ENCODE measurements around the gene DHRS4. TPM values are rescaled to one million over a fixed set of nuclear protein-coding genes. Genes with fewer than 3 reads are reported as not detected.
A peak's percentile ranks its signal among the peaks of the same experiment; 100 is the strongest.
"Not testable (repeated sequence)": the region's sequence is repeated elsewhere in the genome, so short reads cannot be mapped to it uniquely, and the experiment has no call there.

The DHRS4 gene
- total RNA-seq, 5 donors from 2014 or later (not counting 1 experiment from before 2014, with no cell fraction given): 11.1 to 21.4 (median 17.5) TPM

- H3K27me3 Mint-ChIP-seq: no peaks in the 10 kb centered on the region
- no peaks in the 10 kb centered on the region for H3K9me3 ChIP-seq
- H3K27me3 ChIP-seq (replicated peaks in 1 of 2; ENCODE audit: control insufficient read depth in 2 of 2, extremely low read depth in 1 of 2, insufficient read depth in 2 of 2, low read length in 1 of 2): no peaks in the 10 kb centered on the region
- peak overlapping the region; percentile 87 to 90 for H3K27ac Mint-ChIP-seq
- no peak overlapping the region for H3K4me3 ChIP-seq (ENCODE audit: control insufficient read depth in 1 of 2, extremely low read depth in 1 of 2, low read length in 1 of 2)
- no peaks in the 10 kb centered on the region for H3K9me3 Mint-ChIP-seq
- H3K27ac ChIP-seq (ENCODE audit: low read length): no peak overlapping the region
- peaks cover 40 to 48% (median 43%) of the 10 kb centered on the region in 3 donors for H3K4me1 Mint-ChIP-seq
- peaks cover 0 to 22% of the 10 kb centered on the region in 2 experiments for H3K4me1 ChIP-seq (ENCODE audit: control insufficient read depth in 1 of 2, extremely low read depth in 1 of 2, insufficient read depth in 2 of 2, low read length in 2 of 2)
- H3K36me3 ChIP-seq (ENCODE audit: control insufficient read depth in 2 of 2, extremely low read depth in 1 of 2, insufficient read depth in 1 of 2, low read length in 1 of 2): peaks cover 0 to 3% of the 10 kb centered on the region in 2 donors
- ATAC-seq (replicated peaks in 1 of 4) (no peak), DNase-seq (no peak)
- peak overlapping the region in 1 of 3 donors; percentile 3 for H3K4me3 Mint-ChIP-seq
- CTCF ChIA-PET: interaction anchor here (0.6 to 1.0 kb wide), 2 partner anchors 59 to 79 kb away, joined by 4 to 5 read pairs; no protein-coding TSS in a partner anchor
- POLR2A ChIA-PET: no interaction called here
- 22% methylated on average over 1 of the region's 2 CpGs for WGBS (ENCODE audit: insufficient coverage)
- H3K36me3 Mint-ChIP-seq: no peaks in the 10 kb centered on the region
These were observed 57.5 kb downstream of the DHRS4 start for GRCh38 chr14:24011051-24011450.

- Mint-ChIP-seq H3K4me1 (peaks cover 35 to 45% (median 39%) of the 10 kb centered on the region in 3 donors), H3K27ac (peak overlapping the region; percentile 19 to 62)
- H3K36me3 Mint-ChIP-seq; ATAC-seq (replicated peaks in 1 of 4); H3K9me3 ChIP-seq; H3K9me3 Mint-ChIP-seq; H3K4me3 Mint-ChIP-seq; H3K27me3 ChIP-seq (replicated peaks in 1 of 2; ENCODE audit: control insufficient read depth in 2 of 2, extremely low read depth in 1 of 2, insufficient read depth in 2 of 2, low read length in 1 of 2); H3K36me3 ChIP-seq (ENCODE audit: control insufficient read depth in 2 of 2, extremely low read depth in 1 of 2, insufficient read depth in 1 of 2, low read length in 1 of 2); H3K27ac ChIP-seq (ENCODE audit: low read length); H3K4me3 ChIP-seq (ENCODE audit: control insufficient read depth in 1 of 2, extremely low read depth in 1 of 2, low read length in 1 of 2); POLR2A ChIA-PET; H3K27me3 Mint-ChIP-seq; DNase-seq: not testable (repeated sequence)
- CTCF ChIA-PET: interaction anchor here (0.6 to 1.0 kb wide), 2 partner anchors 96 to 422 kb away, joined by 3 to 4 read pairs; no protein-coding TSS in a partner anchor
- 100% methylated on average over 2 of the region's 4 CpGs for WGBS (ENCODE audit: insufficient coverage)
- peaks cover 0 to 14% of the 10 kb centered on the region in 2 experiments for H3K4me1 ChIP-seq (ENCODE audit: control insufficient read depth in 1 of 2, extremely low read depth in 1 of 2, insufficient read depth in 2 of 2, low read length in 2 of 2)
These were observed 59.2 kb downstream of the DHRS4 start for GRCh38 chr14:24012726-24013273.

- H3K4me3 ChIP-seq (ENCODE audit: control insufficient read depth in 1 of 2, extremely low read depth in 1 of 2, low read length in 1 of 2): no peak overlapping the region
- no peak overlapping the region for H3K27ac Mint-ChIP-seq
- no peaks in the 10 kb centered on the region for H3K27me3 ChIP-seq (replicated peaks in 1 of 2; ENCODE audit: control insufficient read depth in 2 of 2, extremely low read depth in 1 of 2, insufficient read depth in 2 of 2, low read length in 1 of 2)
- H3K4me1 Mint-ChIP-seq: peaks cover 24 to 34% (median 28%) of the 10 kb centered on the region in 3 donors
- H3K4me1 ChIP-seq (ENCODE audit: control insufficient read depth in 1 of 2, extremely low read depth in 1 of 2, insufficient read depth in 2 of 2, low read length in 2 of 2): peaks cover 0 to 14% of the 10 kb centered on the region in 2 experiments
- H3K27ac ChIP-seq (ENCODE audit: low read length): no peak overlapping the region
- no peak overlapping the region for H3K4me3 Mint-ChIP-seq
- H3K9me3 Mint-ChIP-seq: peaks cover 0 to under 1% (median 0%) of the 10 kb centered on the region in 3 donors
- no peaks in the 10 kb centered on the region for H3K9me3 ChIP-seq
- DNase-seq: peak in 33 of 35 experiments; percentile 9 to 85 (median 35)
- ChIA-PET POLR2A (no interaction called here), CTCF (interaction anchor here in 1 of 2 donors (1.0 to 1.3 kb wide), 2 partner anchors 95 kb away, joined by 3 to 4 read pairs; no protein-coding TSS in a partner anchor)
- H3K27me3 Mint-ChIP-seq: peaks cover 4 to 5% of the 10 kb centered on the region in 2 donors
- WGBS (ENCODE audit: insufficient coverage): 0% methylated on average over 5 of the region's 12 CpGs
- H3K36me3 Mint-ChIP-seq: no peaks in the 10 kb centered on the region
- ATAC-seq (replicated peaks in 1 of 4): peak; percentile 83 to 93 (median 88)
- H3K36me3 ChIP-seq (ENCODE audit: control insufficient read depth in 2 of 2, extremely low read depth in 1 of 2, insufficient read depth in 1 of 2, low read length in 1 of 2): peaks cover 0 to 3% of the 10 kb centered on the region in 2 donors
These were observed 60.3 kb downstream of the DHRS4 start for GRCh38 chr14:24013654-24014514.

GRCh38 chr14:24015745-24016144, 62.2 kb downstream of the DHRS4 start:
- H3K36me3 ChIP-seq (ENCODE audit: control insufficient read depth in 2 of 2, extremely low read depth in 1 of 2, insufficient read depth in 1 of 2, low read length in 1 of 2); H3K9me3 ChIP-seq; H3K27me3 Mint-ChIP-seq; H3K4me3 Mint-ChIP-seq; H3K4me1 ChIP-seq (ENCODE audit: control insufficient read depth in 1 of 2, extremely low read depth in 1 of 2, insufficient read depth in 2 of 2, low read length in 2 of 2); ATAC-seq (replicated peaks in 1 of 4); H3K36me3 Mint-ChIP-seq; H3K27ac ChIP-seq (ENCODE audit: low read length); H3K4me3 ChIP-seq (ENCODE audit: control insufficient read depth in 1 of 2, extremely low read depth in 1 of 2, low read length in 1 of 2); CTCF ChIA-PET; H3K27ac Mint-ChIP-seq; H3K9me3 Mint-ChIP-seq; H3K27me3 ChIP-seq (replicated peaks in 1 of 2; ENCODE audit: control insufficient read depth in 2 of 2, extremely low read depth in 1 of 2, insufficient read depth in 2 of 2, low read length in 1 of 2); DNase-seq: not testable (repeated sequence)
- WGBS (ENCODE audit: insufficient coverage): 100% methylated on average over 5 of the region's 6 CpGs
- peaks cover 6 to 16% (median 9%) of the 10 kb centered on the region in 3 donors for H3K4me1 Mint-ChIP-seq
- POLR2A ChIA-PET: interaction anchor here in 1 of 2 donors (0.6 kb wide), 1 partner anchor 17 kb away, joined by 3 read pairs; no protein-coding TSS in a partner anchor

Other genes with a start within 250 kb of the DHRS4 start
- 10 to 100 TPM; 14.0 to 21.9 (median 16.4) TPM for gene DHRS4L2, start 35.2 kb downstream of the DHRS4 start, total RNA-seq
- 1 to 10 TPM in 1 of 5 donors, under 1 TPM in 4; 0.38 to 1.9 (median 0.59) TPM for gene CARMIL3, start 98.2 kb downstream of the DHRS4 start, total RNA-seq
- gene CPNE6, start 117.8 kb downstream of the DHRS4 start, total RNA-seq: not detected
- gene PCK2, start 140.5 kb downstream of the DHRS4 start, total RNA-seq: 10 to 100 TPM; 11.8 to 35.5 (median 29.4) TPM
- gene DCAF11, start 161.0 kb downstream of the DHRS4 start, total RNA-seq: 10 to 100 TPM; 78.5 to 94.1 (median 89.6) TPM
- 1 to 10 TPM; 1.9 to 3.7 (median 3.4) TPM for gene NRL, start 161.2 kb downstream of the DHRS4 start, total RNA-seq
- 1 to 10 TPM; 2.5 to 3.5 (median 3.2) TPM for gene FITM1, start 176.9 kb downstream of the DHRS4 start, total RNA-seq
- gene PSME1, start 182.4 kb downstream of the DHRS4 start, total RNA-seq: 100 to 1,000 TPM; 221 to 291 (median 259) TPM
- gene EMC9, start 187.8 kb downstream of the DHRS4 start, total RNA-seq: 10 to 100 TPM in 3 of 5 donors, 1 to 10 TPM in 2; 9.3 to 29.8 (median 20.8) TPM
- gene PSME2, start 192.8 kb downstream of the DHRS4 start, total RNA-seq: 100 to 1,000 TPM; 130 to 192 (median 159) TPM
- gene RNF31, start 193.7 kb downstream of the DHRS4 start, total RNA-seq: 100 to 1,000 TPM in 3 of 5 donors, 10 to 100 TPM in 2; 67.7 to 131 (median 100) TPM
- 100 to 1,000 TPM; 201 to 285 (median 215) TPM for gene IRF9, start 207.5 kb downstream of the DHRS4 start, total RNA-seq
- 10 to 100 TPM; 32.4 to 82.5 (median 41.5) TPM for gene REC8, start 218.3 kb downstream of the DHRS4 start, total RNA-seq
- 10 to 100 TPM; 34.4 to 53.4 (median 39.6) TPM for gene IPO4, start 235.0 kb downstream of the DHRS4 start, total RNA-seq
- 10 to 100 TPM; 19.0 to 29.5 (median 21.8) TPM for gene TM9SF1, start 241.7 kb downstream of the DHRS4 start, total RNA-seq

Data from T-cell (primary cell).